DND-41 (cell line): ENCODE results near the gene C1orf198.

Source experiments
- EZH2 ChIP-seq: IDR thresholded peaks from 3 replicates; pipeline ENCODE4 v1.6.1; 2012; ENCODE audit warnings: borderline replicate concordance, low read depth, mild to moderate bottlenecking, moderate library complexity, low read length, inconsistent platforms; ENCODE audit not compliant: severe bottlenecking
- TF ChIP-seq, protein P1 (sequence below): IDR thresholded peaks from 2 replicates; pipeline ENCODE4 v1.5.1; 2012; ENCODE audit warnings: borderline replicate concordance, low read length, moderate library complexity, mild to moderate bottlenecking; ENCODE audit not compliant: poor library complexity, severe bottlenecking; ENCODE audit errors: extremely low read depth

GRCh38 chr1:230826166-230826875 is 42.0 kb downstream of the C1orf198 start:
- TF ChIP-seq, protein P1, sequence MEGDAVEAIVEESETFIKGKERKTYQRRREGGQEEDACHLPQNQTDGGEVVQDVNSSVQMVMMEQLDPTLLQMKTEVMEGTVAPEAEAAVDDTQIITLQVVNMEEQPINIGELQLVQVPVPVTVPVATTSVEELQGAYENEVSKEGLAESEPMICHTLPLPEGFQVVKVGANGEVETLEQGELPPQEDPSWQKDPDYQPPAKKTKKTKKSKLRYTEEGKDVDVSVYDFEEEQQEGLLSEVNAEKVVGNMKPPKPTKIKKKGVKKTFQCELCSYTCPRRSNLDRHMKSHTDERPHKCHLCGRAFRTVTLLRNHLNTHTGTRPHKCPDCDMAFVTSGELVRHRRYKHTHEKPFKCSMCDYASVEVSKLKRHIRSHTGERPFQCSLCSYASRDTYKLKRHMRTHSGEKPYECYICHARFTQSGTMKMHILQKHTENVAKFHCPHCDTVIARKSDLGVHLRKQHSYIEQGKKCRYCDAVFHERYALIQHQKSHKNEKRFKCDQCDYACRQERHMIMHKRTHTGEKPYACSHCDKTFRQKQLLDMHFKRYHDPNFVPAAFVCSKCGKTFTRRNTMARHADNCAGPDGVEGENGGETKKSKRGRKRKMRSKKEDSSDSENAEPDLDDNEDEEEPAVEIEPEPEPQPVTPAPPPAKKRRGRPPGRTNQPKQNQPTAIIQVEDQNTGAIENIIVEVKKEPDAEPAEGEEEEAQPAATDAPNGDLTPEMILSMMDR: no peak
- TF ChIP-seq EZH2: no peak
